Measurements from ENCODE around the gene ZCCHC9. TPM values are rescaled to one million over a fixed set of nuclear protein-coding genes. Genes with fewer than 3 reads are reported as not detected.
A peak's percentile ranks its signal among the peaks of the same experiment; 100 is the strongest.
"Not testable (repeated sequence)": the region's sequence is repeated elsewhere in the genome, so short reads cannot be mapped to it uniquely, and the experiment has no call there.

The ZCCHC9 gene, protein sequence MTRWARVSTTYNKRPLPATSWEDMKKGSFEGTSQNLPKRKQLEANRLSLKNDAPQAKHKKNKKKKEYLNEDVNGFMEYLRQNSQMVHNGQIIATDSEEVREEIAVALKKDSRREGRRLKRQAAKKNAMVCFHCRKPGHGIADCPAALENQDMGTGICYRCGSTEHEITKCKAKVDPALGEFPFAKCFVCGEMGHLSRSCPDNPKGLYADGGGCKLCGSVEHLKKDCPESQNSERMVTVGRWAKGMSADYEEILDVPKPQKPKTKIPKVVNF
- 45.9 TPM for polyA plus RNA-seq (2012; ENCODE audit: missing spikeins)

DNA sequence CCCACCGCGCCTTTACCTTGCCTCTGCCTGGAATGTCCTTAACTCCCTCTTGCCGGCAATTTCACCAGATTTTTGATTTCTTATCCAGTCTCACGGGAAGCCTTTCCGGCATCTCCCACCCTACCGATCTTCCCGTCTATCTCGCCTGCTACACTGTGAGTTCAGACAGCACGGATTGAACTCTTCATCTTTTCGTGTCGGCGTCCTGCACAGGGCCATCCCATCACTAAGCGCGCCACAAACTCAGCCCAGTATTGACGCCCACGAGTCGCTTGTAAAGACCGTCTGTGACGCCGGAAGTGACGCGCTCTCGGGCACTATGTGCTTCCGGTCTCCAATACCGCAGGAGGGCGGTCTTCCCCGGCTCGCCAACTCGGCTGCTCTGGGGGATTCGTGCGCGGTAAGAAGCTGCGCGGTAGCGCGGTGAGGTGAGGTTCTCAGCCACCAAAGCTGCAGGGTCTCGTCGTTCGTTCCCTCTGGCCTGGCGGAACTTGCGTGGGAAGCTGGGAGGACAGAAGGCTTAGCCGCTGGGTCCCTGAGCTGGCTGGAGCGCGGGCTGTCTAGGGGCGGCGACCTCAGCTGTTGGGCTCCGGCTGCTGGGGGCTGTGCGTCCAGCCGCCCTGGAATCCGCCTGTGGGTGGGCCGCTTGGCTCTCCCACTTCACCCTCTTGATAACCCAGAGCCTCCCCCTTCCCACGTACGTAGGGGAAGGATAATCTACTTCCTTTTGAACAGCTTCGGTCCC, at the start of gene ZCCHC9:
Gene ZCCHC9 (plus strand): TSS at position 317 of the 745 bp plus-strand sequence. CDS start 3,171 bp downstream, outside the sequence.
- FAIRE-seq (peak; percentile 98), DNase-seq (ENCODE audit: insufficient read length) (peak; percentile 71)
- TF ChIP-seq POLR2A (IDR thresholded peaks at IDR 0.05; ENCODE audit: low read depth, low read length) = peak; percentile 96
- TF ChIP-seq TAF1 (IDR thresholded peaks at IDR 0.05; ENCODE audit: borderline replicate concordance, low read depth, low read length) = peak; percentile 83
- peak; percentile 94 for TF ChIP-seq POLR2AphosphoS5 (IDR thresholded peaks at IDR 0.05; ENCODE audit: low read depth, low read length)

DNA sequence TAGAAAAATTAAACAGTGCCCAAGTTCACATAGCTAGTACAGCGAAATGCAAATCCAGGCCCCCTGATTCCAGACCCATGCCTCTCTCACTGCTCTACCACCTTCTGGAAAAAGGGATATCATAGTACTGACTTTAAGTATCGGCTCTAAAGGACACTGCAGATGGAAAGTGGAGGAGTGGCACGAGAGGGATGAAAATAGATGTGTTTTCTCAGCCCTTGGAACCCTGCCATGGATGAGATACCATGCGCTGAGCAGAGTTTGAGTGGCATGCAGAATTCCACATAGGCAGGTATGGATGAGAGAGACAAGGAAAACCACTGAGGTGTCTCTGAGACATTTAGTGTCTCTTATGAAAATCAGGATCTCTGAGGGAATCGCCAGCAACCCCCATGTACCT, 49.5 kb upstream of the ZCCHC9 start:
- no peak for FAIRE-seq
- no peak for DNase-seq (ENCODE audit: insufficient read length)
- no peak for TF ChIP-seq POLR2A (IDR thresholded peaks at IDR 0.05; ENCODE audit: low read depth, low read length)
- no peak for TF ChIP-seq TAF1 (IDR thresholded peaks at IDR 0.05; ENCODE audit: borderline replicate concordance, low read depth, low read length)
- no peak for TF ChIP-seq POLR2AphosphoS5 (IDR thresholded peaks at IDR 0.05; ENCODE audit: low read depth, low read length)

DNA sequence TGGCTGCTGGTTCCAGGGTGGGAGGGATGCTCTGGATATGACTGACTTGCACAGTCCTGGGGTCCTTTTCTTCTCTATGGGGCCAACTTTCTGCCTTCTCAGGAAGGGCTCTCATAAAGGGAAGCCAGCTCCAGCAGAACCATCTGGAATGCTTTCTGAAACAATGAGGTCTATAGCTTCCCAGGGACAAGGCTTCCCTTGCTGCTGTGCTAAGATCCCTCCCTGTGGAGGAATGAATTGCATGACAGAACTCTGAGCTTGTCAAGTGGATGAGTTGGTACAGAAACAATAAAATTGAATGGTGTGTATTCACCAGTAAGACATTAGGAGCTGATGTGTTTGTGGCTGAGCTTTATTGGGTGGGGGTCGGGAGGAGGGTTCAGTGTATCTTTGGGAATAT, 48.5 kb upstream of the ZCCHC9 start:
- no peak for FAIRE-seq
- DNase-seq (ENCODE audit: insufficient read length) = no peak
- no peak for TF ChIP-seq POLR2A (IDR thresholded peaks at IDR 0.05; ENCODE audit: low read depth, low read length)
- no peak for TF ChIP-seq POLR2AphosphoS5 (IDR thresholded peaks at IDR 0.05; ENCODE audit: low read depth, low read length)
- no peak for TF ChIP-seq TAF1 (IDR thresholded peaks at IDR 0.05; ENCODE audit: borderline replicate concordance, low read depth, low read length)

DNA sequence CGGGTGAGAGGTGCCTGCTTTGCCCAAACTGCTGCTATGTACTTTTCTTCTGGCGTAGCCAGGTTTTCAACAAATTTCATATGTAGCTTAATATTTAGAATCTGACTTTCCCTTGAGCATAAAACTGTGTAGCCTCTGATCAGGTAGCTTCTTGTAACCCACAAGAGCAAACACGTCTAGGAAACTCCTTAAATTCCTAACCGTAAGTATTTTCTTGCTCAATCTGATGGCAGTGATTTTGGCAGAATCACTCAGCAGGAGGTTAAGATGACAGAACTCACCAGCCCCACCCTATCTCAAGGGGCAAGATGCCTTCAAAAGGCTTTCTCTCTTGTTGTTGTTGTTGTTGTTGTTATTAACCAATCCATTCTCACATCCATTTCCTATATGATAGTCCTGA, 47.5 kb upstream of the ZCCHC9 start:
- FAIRE-seq = no peak
- no peak for TF ChIP-seq POLR2AphosphoS5 (IDR thresholded peaks at IDR 0.05; ENCODE audit: low read depth, low read length)
- TF ChIP-seq POLR2A (IDR thresholded peaks at IDR 0.05; ENCODE audit: low read depth, low read length) = no peak
- TF ChIP-seq TAF1 (IDR thresholded peaks at IDR 0.05; ENCODE audit: borderline replicate concordance, low read depth, low read length) = no peak

DNA sequence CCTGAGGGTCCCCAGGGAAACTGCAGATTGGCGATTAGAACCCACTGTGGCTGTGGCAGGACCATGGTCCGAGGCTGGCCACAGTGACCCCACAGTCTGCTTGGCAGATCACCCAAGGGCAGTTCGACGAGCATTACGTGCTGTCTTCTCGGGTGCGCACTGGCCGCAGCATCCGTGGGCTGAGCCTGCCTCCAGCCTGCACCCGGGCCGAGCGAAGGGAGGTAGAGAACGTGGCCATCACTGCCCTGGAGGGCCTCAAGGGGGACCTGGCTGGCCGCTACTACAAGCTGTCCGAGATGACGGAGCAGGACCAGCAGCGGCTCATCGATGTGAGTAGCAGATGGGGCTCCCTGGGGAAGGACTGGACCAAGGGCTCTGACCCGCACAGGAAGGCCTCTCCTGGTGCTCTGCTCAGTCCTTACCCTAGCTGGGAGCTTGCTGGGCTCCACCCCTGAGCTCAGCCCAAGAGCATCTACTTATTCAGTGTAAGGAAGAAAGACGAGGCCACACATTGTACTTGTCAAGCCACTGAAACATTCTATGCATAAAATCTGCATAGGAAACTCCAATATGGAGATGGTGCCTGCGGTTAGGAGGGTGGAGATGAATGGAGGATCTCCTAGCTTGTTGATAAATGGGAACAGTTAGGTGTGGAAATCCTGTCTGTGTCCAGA, 46.4 kb upstream of the ZCCHC9 start:
- FAIRE-seq (no peak), DNase-seq (ENCODE audit: insufficient read length) (no peak)
- TF ChIP-seq POLR2A (IDR thresholded peaks at IDR 0.05; ENCODE audit: low read depth, low read length) (no peak), TAF1 (IDR thresholded peaks at IDR 0.05; ENCODE audit: borderline replicate concordance, low read depth, low read length) (no peak), POLR2AphosphoS5 (IDR thresholded peaks at IDR 0.05; ENCODE audit: low read depth, low read length) (no peak)

More for the DNA sequence above, 47.5 kb upstream of the ZCCHC9 start:
- DNase-seq (ENCODE audit: insufficient read length) = no peak

DNA sequence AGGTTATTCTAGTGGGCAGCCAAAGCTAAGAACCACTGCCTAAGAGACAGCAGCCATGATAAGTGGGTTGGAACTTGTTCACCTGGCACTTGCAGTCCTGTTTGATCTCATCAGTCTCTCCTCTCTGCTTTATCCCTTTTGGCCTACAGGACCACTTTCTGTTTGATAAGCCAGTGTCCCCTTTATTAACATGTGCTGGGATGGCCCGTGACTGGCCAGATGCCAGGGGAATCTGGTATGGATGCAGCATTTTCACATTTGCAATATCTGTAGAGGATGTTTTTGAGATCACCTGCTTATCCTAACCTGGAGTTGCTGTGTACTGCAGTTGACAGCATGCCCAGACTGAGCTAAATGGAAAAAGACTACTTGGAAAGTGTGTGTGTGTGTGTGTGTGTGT, 44.6 kb upstream of the ZCCHC9 start:
- no peak for TF ChIP-seq POLR2A (IDR thresholded peaks at IDR 0.05; ENCODE audit: low read depth, low read length)
- no peak for TF ChIP-seq TAF1 (IDR thresholded peaks at IDR 0.05; ENCODE audit: borderline replicate concordance, low read depth, low read length)
- no peak for TF ChIP-seq POLR2AphosphoS5 (IDR thresholded peaks at IDR 0.05; ENCODE audit: low read depth, low read length)
- no peak for DNase-seq (ENCODE audit: insufficient read length)
- no peak for FAIRE-seq

DNA sequence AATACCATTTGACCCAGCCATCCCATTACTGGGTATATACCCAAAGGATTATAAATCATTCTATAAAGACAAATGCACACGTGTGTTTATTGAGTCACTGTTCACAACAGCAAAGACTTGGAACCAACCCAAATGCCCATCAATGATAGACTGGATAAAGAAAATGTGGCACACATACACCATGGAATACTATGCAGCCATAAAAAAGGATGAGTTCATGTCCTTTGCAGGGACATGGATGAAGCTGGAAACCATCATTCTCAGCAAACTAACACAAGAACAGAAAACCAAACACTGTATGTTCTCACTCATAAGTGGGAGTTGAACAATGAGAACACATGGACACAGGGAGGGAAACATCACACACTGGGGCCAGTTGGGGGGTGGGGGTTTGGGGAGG, 38.6 kb upstream of the ZCCHC9 start:
- DNase-seq (ENCODE audit: insufficient read length); FAIRE-seq: not testable (repeated sequence)

DNA sequence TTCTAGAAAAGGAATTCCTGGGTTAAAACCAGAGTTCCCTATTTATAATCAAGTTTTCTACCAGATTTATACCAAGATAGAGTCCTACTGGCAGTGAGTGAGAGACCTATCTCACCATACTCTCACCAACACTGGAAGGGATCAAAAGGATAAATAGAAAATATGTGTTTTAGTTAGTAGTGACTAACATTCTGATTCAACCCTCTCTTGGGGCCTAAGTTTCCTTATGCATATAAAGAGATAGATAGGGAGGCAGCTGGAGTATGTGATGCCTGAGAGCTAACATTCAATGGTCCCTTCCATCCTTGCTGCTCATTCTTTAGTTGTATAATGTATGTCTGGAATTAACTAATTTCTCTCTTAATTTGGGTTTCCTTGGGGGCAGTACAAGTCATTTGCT, 36.3 kb upstream of the ZCCHC9 start:
- TF ChIP-seq TAF1 (IDR thresholded peaks at IDR 0.05; ENCODE audit: borderline replicate concordance, low read depth, low read length) (no peak), POLR2AphosphoS5 (IDR thresholded peaks at IDR 0.05; ENCODE audit: low read depth, low read length) (no peak), POLR2A (IDR thresholded peaks at IDR 0.05; ENCODE audit: low read depth, low read length) (no peak)
- FAIRE-seq (no peak), DNase-seq (ENCODE audit: insufficient read length) (no peak)

DNA sequence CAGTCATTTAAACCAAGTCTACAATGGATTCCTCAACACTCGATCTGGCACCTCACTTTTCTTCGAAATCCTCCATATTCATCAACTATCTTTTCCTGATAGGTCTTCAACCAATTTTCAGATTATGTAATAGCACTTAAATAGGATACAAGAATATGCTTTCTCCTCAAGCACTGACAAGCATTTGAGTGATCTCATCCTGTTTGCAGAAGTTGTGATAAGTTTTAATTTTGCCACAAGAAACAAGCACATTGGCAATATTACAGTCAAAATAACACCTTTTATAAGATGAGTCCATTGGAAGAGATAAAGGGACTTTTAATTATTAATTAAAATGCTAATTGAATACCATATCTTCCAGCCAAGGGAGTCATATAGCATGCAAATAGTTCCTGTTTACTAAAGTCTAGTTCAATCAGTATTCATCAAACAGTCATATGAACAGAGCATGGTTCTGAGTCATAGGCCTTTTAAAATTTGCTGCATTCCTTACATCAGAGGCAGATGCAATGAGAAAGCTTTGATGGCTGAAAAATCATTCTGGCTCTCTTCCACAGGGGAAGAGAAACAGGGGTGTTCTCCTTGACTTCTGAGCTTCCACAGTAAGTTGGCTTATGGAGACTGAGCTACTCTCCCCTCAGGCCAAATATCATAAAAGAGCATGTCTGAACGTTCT, 32.7 kb upstream of the ZCCHC9 start:
- TF ChIP-seq TAF1 (IDR thresholded peaks at IDR 0.05; ENCODE audit: borderline replicate concordance, low read depth, low read length) (no peak), POLR2A (IDR thresholded peaks at IDR 0.05; ENCODE audit: low read depth, low read length) (no peak)
- no peak for DNase-seq (ENCODE audit: insufficient read length)
- peak; percentile 27 for FAIRE-seq

DNA sequence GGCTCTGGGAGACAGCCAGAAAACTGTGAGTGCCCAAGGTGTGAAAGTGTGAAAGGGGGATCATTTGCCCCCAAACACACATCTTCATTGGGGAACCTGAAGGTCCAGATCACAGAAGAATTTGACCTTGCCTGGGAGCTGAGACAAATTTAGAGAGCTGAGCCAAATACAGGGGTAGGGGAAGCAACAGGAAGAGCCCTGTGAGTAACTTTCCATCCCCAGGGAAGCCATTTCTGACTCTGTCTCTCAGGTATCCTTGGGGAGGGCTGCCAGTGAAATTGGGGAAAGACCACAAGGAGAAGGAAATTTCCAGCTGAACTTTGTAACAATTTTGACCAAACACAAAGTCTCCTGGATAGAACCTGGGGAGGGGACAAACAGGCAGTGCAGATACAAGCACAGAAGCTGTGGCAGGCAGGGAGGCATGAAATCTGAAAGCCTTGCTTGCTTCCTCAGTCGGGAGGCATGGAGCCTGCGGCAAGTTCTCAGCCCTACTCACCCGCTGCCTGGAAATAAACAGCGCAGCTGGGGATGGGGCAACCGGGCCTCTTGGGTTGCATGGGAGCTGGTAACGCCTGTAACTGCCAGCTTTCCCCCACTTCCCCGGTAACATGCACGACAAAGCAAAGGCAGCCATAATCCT, 31.5 kb upstream of the ZCCHC9 start:
- FAIRE-seq (no peak), DNase-seq (ENCODE audit: insufficient read length) (no peak)
- TF ChIP-seq POLR2A (IDR thresholded peaks at IDR 0.05; ENCODE audit: low read depth, low read length) (no peak), TAF1 (IDR thresholded peaks at IDR 0.05; ENCODE audit: borderline replicate concordance, low read depth, low read length) (no peak), POLR2AphosphoS5 (IDR thresholded peaks at IDR 0.05; ENCODE audit: low read depth, low read length) (no peak)

DNA sequence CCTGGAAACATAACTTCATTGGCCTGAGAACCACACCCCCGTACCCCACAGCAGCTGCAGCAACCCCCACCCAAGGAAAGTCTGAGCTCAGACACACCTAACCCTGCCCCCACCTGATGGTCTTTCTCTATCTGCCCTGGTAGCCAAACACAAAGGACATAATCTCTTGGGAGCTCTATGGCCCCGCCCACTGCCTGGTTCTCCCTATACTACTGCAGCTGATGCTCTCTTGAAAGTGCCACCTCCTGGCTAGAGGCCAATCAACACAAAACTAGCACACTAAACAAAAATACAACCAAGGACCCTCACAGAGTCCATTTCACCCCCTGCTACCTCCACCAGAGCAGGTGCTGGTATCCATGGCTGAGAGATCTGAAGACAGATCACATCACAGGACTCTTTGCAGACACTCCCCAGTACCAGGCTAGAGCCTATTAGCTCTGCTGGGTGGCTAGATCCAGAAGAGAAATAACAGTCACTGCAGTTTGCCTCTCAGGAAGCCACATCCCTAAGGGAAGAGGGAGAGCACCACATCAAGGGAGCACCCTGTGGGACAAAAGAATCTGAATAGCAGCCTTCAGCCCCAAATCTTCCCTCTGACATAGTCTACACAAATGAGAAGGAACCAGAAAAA, 30.9 kb upstream of the ZCCHC9 start:
- FAIRE-seq; DNase-seq (ENCODE audit: insufficient read length): not testable (repeated sequence)

Measured in GM12892 (cell line).